Sigmoid colon (tissue), 7 donors: Measurements from ENCODE around the gene FHL3. TPM values are rescaled to one million over a fixed set of nuclear protein-coding genes. Genes with fewer than 3 reads are reported as not detected.
A peak's percentile ranks its signal among the peaks of the same experiment; 100 is the strongest.

Source experiments
- DNase-seq: peaks from one replicate; pipeline ENCODE4 v3.0.0-alpha.2; 2019
- H3K27ac ChIP-seq, 4 donors: fragments of 200-600 bp; sonication (generic); one replicate each; pipeline ENCODE4 v1.5.1; 2016 to 2019; ENCODE audit warnings: mild to moderate bottlenecking in 1 of 4
- H3K27me3 ChIP-seq, 3 donors: fragments of 200-600 bp; sonication (generic); one replicate each; pipeline ENCODE4 v1.5.1; 2019; ENCODE audit warnings: mild to moderate bottlenecking in 1 of 3
- H3K36me3 ChIP-seq, 4 donors: fragments of 200-600 bp; sonication (generic); one replicate each; pipeline ENCODE4 v1.5.1; 2016 to 2019
- H3K4me1 ChIP-seq, 4 donors: fragments of 200-600 bp; sonication (generic); one replicate each; pipeline ENCODE4 v1.5.1; 2017 to 2019
- H3K4me3 ChIP-seq, 4 donors: fragments of 200-600 bp; sonication (generic); one replicate each; pipeline ENCODE4 v1.5.1; 2017 to 2019; ENCODE audit warnings: mild to moderate bottlenecking in 2 of 4, moderate library complexity in 1 of 4
- H3K9me3 ChIP-seq, 4 donors: fragments of 200-600 bp in 3 of 4; sonication (generic) in 3 of 4; one replicate each; pipeline versions ENCODE4 v1.5.1 to v1.6.1; 2013 to 2019
- CTCF ChIP-seq, 4 experiments: fragments of 450-650 bp in 3 of 4; fragments of 200-600 bp in 1 of 4; IDR thresholded peaks; one replicate each; pipeline ENCODE4 v1.5.1; 2016 to 2019; ENCODE audit warnings: antibody characterized with exemption in 4 of 4, mild to moderate bottlenecking in 3 of 4, moderate library complexity in 2 of 4
- EP300 ChIP-seq, 4 donors: sonication (generic); formaldehyde crosslinking; IDR thresholded peaks; one replicate each; pipeline ENCODE4 v1.6.1; 2017; ENCODE audit warnings: antibody characterized with exemption in 4 of 4
- POLR2A ChIP-seq, 2 donors: fragments of 450-650 bp; IDR thresholded peaks; one replicate each; pipeline ENCODE4 v1.6.1; 2016; ENCODE audit warnings: antibody characterized with exemption in 2 of 2, mild to moderate bottlenecking in 2 of 2, moderate library complexity in 2 of 2
- POLR2AphosphoS5 ChIP-seq, 4 donors: sonication (generic); formaldehyde crosslinking; IDR thresholded peaks; one replicate each; pipeline ENCODE4 v1.6.1; 2017; ENCODE audit warnings: antibody characterized with exemption in 4 of 4
- WGBS, 2 donors: extraction: QIAGEN DNeasy Blood & Tissue Kit; methylation state at CpG; one replicate each; pipeline ENCODE4 v1.1.7; 2013; 5-methylcytosine and 5-hydroxymethylcytosine counted together
- intact Hi-C: fragments of 100-400 bp; cut with DNase I; formaldehyde crosslinking; loops from one replicate; pipeline ENCODE4 v1.15.1; 2023
- polyA plus RNA-seq, 3 donors: library from polyadenylated mRNA; stranded (reverse); fragments of 200-250 nt; gene quantifications; one replicate each; pipeline ENCODE4 v1.2.3, GENCODE V29; 2013
- total RNA-seq, 4 donors: library from RNA; depleted of rRNA; stranded (reverse); fragments of >200 nt; gene quantifications; one replicate each; pipeline ENCODE4 v1.1.0, GENCODE V29; 2016
- donor health status: healthy with polysubstance abuse.
- donor health status: Bipolar disorder and iron deficiency.
- donor health status: healthy.

The FHL3 gene
- total and polyA plus RNA-seq, 7 donors: 2.5 to 76.4 (median 38.9) TPM

DNA sequence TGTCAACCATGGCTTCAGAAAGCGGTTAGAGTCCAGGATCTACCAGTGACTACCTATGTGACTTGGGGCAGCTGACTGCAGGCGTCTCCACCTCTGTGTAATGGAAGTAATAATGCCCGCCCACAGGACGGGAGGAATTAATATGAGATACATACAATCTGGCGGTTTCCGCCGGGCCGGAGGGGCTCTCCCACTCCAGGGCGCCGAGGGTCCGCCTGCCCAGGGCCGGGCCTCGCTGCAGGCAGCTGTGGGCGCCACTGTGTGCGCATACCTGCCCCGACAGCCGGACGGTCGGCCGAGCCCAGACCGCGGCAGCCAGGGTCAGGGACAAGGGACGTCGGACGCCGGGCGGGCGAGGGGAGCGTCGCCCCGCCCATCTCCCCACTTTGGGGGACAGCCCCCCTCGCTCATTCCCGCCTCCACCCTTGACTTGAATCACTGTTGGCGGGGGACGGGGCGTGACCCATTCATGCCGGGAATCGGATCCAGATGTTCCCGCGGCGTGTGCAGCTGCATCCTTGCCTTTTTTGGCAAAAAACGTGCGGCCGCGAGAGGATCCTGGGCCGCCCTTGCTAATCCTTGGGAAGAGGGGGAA, 9.5 kb downstream of the FHL3 start:
- peaks cover 0 to 23% (median 8%) of the 10 kb centered on the region in 4 donors for H3K36me3 ChIP-seq
- TF ChIP-seq POLR2A (IDR thresholded peaks at IDR 0.05) (peak in 1 of 2 donors; percentile 30), POLR2AphosphoS5 (IDR thresholded peaks at IDR 0.05) (peak; percentile 68 to 93 (median 79)), EP300 (IDR thresholded peaks at IDR 0.05) (peak in 3 of 4 donors; percentile 57 to 94 (median 65)), CTCF (IDR thresholded peaks at IDR 0.05) (no peak)
- no peaks in the 10 kb centered on the region for H3K27me3 ChIP-seq
- H3K4me1 ChIP-seq: peaks cover 0 to 65% (median 60%) of the 10 kb centered on the region in 4 donors
- no peaks in the 10 kb centered on the region for H3K9me3 ChIP-seq
- intact Hi-C loops: no loop called here
- H3K4me3 ChIP-seq: peak overlapping the region; percentile 41 to 62 (median 56)
- H3K27ac ChIP-seq: peak overlapping the region; percentile 88 to 97 (median 95)
- 8 to 29% methylated on average over 46 of the region's 46 CpGs for WGBS, 2 donors
- peak; percentile 96 for DNase-seq

- WGBS, 2 donors: 58% methylated on average over 11 of the region's 11 CpGs
Measured at GRCh38 chr1:37994886-37995566, 10.3 kb downstream of the FHL3 start.

GRCh38 chr1:37989361-37989930, 15.9 kb downstream of the FHL3 start:
- 0% methylated on average over 30 of the region's 30 CpGs for WGBS, 2 donors
- intact Hi-C loops: loop anchor here (5.0 kb wide), 1 partner anchor 42 kb away; the partner anchor contains the start of gene INPP5B

More at GRCh38 chr1:37994886-37995566, 10.3 kb downstream of the FHL3 start:
- peak overlapping the region; percentile 88 to 97 (median 95) for H3K27ac ChIP-seq
- intact Hi-C loops: no loop called here
- H3K27me3 ChIP-seq: no peaks in the 10 kb centered on the region
- H3K4me3 ChIP-seq: peak overlapping the region; percentile 41 to 62 (median 56)
- no peak for DNase-seq
- no peaks in the 10 kb centered on the region for H3K9me3 ChIP-seq
- TF ChIP-seq CTCF (IDR thresholded peaks at IDR 0.05): no peak
- peak in 1 of 4 donors; percentile 51 for TF ChIP-seq POLR2AphosphoS5 (IDR thresholded peaks at IDR 0.05)
- peaks cover 0 to 23% (median 8%) of the 10 kb centered on the region in 4 donors for H3K36me3 ChIP-seq
- H3K4me1 ChIP-seq: peaks cover 0 to 61% (median 52%) of the 10 kb centered on the region in 4 donors

GRCh38 chr1:37987679-37988078, 17.6 kb downstream of the FHL3 start:
- WGBS, 2 donors: 18 to 53% methylated on average over 1 of the region's 1 CpG

More at GRCh38 chr1:37989361-37989930, 15.9 kb downstream of the FHL3 start:
- peak overlapping the region; percentile 78 to 90 (median 86) for H3K27ac ChIP-seq
- H3K4me3 ChIP-seq: peak overlapping the region; percentile 76 to 100 (median 83)
- peaks cover 21 to 35% (median 26%) of the 10 kb centered on the region in 4 donors for H3K36me3 ChIP-seq
- no peaks in the 10 kb centered on the region for H3K27me3 ChIP-seq
- no peak for TF ChIP-seq POLR2A (IDR thresholded peaks at IDR 0.05)
- TF ChIP-seq CTCF (IDR thresholded peaks at IDR 0.05): no peak
- TF ChIP-seq POLR2AphosphoS5 (IDR thresholded peaks at IDR 0.05): no peak
- no peak for TF ChIP-seq EP300 (IDR thresholded peaks at IDR 0.05)
- peaks cover 0 to 19% (median 18%) of the 10 kb centered on the region in 4 donors for H3K4me1 ChIP-seq
- no peaks in the 10 kb centered on the region for H3K9me3 ChIP-seq
- DNase-seq: peak; percentile 70

More at GRCh38 chr1:37987679-37988078, 17.6 kb downstream of the FHL3 start:
- no peak overlapping the region for H3K4me3 ChIP-seq
- H3K36me3 ChIP-seq: peaks cover 30 to 53% (median 36%) of the 10 kb centered on the region in 4 donors
- no peaks in the 10 kb centered on the region for H3K9me3 ChIP-seq
- TF ChIP-seq EP300 (IDR thresholded peaks at IDR 0.05): no peak
- no peak for TF ChIP-seq POLR2AphosphoS5 (IDR thresholded peaks at IDR 0.05)
- TF ChIP-seq CTCF (IDR thresholded peaks at IDR 0.05): no peak
- no peak for TF ChIP-seq POLR2A (IDR thresholded peaks at IDR 0.05)
- no peak overlapping the region for H3K27ac ChIP-seq
- intact Hi-C loops: loop anchor here (5.0 kb wide), 1 partner anchor 40 kb away; the partner anchor contains the start of gene INPP5B
- DNase-seq: no peak
- no peaks in the 10 kb centered on the region for H3K27me3 ChIP-seq
- H3K4me1 ChIP-seq: peaks cover 0 to 19% (median 17%) of the 10 kb centered on the region in 4 donors
